ENCODE data around the gene SH3BP2.

GRCh38 chr4:2768921-2769336, 24.0 kb upstream of the SH3BP2 start:
- TF ChIP-seq CTCF (IDR thresholded peaks at IDR 0.05; ENCODE audit: low read depth, low read length, poor library complexity, severe bottlenecking) (no peak), EZH2phosphoT487 (IDR thresholded peaks at IDR 0.05; ENCODE audit: borderline replicate concordance, low read length) (no peak)

Data from DOHH2 (cell line).